Epithelial cell of esophagus (primary cell): ENCODE measurements around the gene NDST4.

Experiments used
- DNase-seq: peaks from one replicate; pipeline ENCODE4 v3.0.0; 2010; ENCODE audit warnings: low read depth
- H3K4me3 ChIP-seq: 2 replicates; pipeline ENCODE4 v1.5.1; 2011; ENCODE audit warnings: mild to moderate bottlenecking, low read length, control low read depth
- TF ChIP-seq, protein P1 (sequence below): IDR thresholded peaks from 2 replicates; pipeline ENCODE4 v1.5.1; 2011; ENCODE audit warnings: low read depth, mild to moderate bottlenecking, low read length, control low read depth, inconsistent platforms; ENCODE audit not compliant: insufficient read depth; ENCODE audit errors: missing control alignments

The NDST4 gene

DNA sequence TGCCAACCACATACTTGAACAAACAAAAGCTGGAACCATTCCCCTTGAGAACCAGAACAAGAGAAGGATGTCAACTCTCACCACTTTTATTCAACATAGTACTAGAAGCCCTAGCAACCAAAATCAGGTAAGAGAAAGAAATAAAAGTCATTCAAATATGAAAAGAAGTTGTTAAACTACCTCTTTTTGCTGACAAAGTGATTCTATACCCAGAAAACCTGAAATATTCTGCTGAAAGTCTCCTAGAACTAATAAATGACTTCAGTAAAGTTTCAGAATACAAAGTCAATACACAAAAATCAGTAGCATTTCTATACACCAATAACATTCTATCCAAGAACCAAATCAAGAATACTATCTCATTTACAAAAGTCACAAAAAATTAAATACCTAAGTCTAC, 327.9 kb downstream of the NDST4 start:
- TF ChIP-seq, protein P1, sequence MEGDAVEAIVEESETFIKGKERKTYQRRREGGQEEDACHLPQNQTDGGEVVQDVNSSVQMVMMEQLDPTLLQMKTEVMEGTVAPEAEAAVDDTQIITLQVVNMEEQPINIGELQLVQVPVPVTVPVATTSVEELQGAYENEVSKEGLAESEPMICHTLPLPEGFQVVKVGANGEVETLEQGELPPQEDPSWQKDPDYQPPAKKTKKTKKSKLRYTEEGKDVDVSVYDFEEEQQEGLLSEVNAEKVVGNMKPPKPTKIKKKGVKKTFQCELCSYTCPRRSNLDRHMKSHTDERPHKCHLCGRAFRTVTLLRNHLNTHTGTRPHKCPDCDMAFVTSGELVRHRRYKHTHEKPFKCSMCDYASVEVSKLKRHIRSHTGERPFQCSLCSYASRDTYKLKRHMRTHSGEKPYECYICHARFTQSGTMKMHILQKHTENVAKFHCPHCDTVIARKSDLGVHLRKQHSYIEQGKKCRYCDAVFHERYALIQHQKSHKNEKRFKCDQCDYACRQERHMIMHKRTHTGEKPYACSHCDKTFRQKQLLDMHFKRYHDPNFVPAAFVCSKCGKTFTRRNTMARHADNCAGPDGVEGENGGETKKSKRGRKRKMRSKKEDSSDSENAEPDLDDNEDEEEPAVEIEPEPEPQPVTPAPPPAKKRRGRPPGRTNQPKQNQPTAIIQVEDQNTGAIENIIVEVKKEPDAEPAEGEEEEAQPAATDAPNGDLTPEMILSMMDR = no peak
- DNase-seq = no peak
- no peak overlapping the region for H3K4me3 ChIP-seq

- no peak for DNase-seq
- TF ChIP-seq, protein P1 = no peak
These were observed 330.2 kb downstream of the NDST4 start for GRCh38 chr4:114783215-114783595.

DNA sequence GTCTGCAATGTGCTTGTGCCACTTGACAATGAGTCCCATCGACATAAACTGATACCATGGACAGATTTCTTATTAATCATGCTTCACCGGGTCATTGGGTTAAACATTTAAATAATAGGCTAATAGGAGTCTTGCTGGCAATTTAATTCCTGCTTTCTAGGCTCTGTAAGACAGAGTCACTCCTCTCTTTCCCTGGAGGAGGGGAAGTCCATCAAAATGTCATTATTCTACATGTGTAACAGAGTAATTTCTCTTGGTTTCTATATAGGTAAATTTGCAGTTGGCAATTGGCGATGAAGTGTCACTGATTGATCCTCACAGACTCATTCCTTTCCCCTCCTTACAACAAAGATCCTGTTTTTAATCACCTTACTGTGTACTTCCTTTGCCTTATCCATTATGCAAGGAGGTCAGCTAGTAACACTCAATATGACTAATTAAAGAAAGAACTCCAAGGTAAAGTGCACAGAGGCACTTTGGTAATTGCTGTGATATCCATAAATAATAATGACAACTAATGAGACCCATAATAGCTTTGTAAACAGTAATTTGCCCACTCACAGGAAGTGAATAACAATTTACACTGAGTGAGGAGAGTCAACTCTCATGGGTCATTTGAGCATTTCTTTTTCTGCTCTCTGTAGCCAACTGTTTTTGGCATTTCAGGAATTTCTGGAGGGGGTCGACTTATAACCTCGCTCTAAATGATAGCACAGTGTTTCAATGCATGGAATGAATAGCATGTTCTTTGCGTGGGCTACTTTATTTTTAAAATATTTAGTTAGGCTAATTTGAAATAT, 330.8 kb downstream of the NDST4 start:
- TF ChIP-seq, protein P1 = no peak
- no peak for DNase-seq
- no peak overlapping the region for H3K4me3 ChIP-seq

More at GRCh38 chr4:114783215-114783595, 330.2 kb downstream of the NDST4 start:
- H3K4me3 ChIP-seq = no peak overlapping the region

DNA sequence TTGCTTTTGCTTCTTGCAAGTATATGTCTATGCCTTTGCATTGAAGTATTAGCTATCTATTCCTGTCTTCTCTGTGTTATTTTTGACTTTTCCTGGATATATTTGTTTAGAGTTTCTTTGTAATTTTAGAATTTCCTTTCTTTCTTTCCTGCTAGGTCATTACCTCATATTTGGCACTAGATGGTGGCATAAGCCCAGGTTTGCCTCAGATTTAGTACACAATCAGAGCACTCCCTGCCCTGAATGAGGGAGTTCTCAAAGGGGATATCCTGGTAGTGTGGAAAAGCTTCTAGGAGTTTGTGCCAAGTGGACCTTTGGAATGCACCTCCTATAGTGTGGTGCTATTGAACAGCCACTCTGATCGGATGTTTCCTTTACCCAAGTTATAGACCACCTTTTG, 333.2 kb downstream of the NDST4 start:
- no peak overlapping the region for H3K4me3 ChIP-seq
- peak; percentile 45 for DNase-seq
- TF ChIP-seq, protein P1 = peak; percentile 58
